Measurements from ENCODE around the gene BMS1.

DNA sequence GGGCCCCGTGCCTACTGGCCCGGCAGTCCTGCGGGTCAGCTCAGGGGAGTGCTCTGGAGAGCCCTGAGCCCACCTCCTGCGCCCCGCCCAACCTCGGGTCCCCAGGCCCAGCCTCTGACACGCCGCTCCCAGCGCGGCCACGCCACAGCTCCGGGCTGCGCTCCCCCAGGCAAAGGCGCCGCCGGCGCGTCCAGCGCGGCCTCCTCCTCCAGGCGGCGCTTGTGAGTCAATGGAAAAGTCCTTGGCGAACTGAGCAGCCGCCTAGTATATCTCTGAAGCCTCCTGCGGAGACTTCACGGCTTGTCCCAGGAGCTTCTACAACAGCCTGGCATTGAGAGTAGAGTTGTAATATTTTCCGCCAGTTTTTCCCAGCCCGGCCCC lies 29.5 kb upstream of the BMS1 start:
- TF ChIP-seq POLR2A (IDR thresholded peaks at IDR 0.05) (no peak), EP300 (IDR thresholded peaks at IDR 0.05) (no peak)
- TF ChIP-seq, protein P1, sequence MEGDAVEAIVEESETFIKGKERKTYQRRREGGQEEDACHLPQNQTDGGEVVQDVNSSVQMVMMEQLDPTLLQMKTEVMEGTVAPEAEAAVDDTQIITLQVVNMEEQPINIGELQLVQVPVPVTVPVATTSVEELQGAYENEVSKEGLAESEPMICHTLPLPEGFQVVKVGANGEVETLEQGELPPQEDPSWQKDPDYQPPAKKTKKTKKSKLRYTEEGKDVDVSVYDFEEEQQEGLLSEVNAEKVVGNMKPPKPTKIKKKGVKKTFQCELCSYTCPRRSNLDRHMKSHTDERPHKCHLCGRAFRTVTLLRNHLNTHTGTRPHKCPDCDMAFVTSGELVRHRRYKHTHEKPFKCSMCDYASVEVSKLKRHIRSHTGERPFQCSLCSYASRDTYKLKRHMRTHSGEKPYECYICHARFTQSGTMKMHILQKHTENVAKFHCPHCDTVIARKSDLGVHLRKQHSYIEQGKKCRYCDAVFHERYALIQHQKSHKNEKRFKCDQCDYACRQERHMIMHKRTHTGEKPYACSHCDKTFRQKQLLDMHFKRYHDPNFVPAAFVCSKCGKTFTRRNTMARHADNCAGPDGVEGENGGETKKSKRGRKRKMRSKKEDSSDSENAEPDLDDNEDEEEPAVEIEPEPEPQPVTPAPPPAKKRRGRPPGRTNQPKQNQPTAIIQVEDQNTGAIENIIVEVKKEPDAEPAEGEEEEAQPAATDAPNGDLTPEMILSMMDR (IDR thresholded peaks at IDR 0.05) = peak; percentile 70 to 85 (median 81)
